HG03571 (cell line): Measurements from ENCODE around the gene TRIM7.
"Not testable (repeated sequence)": the region's sequence is repeated elsewhere in the genome, so short reads cannot be mapped to it uniquely, and the experiment has no call there.

Experiments
- ATAC-seq: cut with Tn5 transposase; IDR thresholded peaks from one replicate; pipeline ENCODE4 v1.9.1; 2021; ENCODE audit not compliant: unreplicated experiment

The TRIM7 gene

DNA sequence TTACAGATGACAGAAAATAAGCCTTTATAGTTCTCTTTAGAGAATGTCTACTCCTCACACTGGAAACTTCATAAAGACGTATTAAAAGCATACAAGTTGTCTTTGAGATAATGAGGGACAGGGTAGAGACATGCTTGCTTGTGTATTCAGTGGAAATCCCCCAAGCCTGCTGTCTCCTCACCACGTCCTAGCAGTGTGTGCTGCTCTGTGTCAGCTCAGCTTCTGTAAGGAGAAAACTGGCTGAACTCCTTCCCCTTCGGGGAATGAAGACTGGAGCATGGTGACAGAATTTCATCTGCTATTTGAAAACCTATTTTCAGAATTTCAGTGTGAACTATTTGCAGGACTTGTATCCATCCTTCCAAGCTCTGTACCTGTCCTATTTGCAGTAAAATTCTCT, 48.2 kb downstream of the TRIM7 start:
- ATAC-seq: no peak

- ATAC-seq: no peak
Measured at GRCh38 chr5:181153814-181154213, 51.2 kb downstream of the TRIM7 start.

- no peak for ATAC-seq
Measured at GRCh38 chr5:181152406-181152805, 52.6 kb downstream of the TRIM7 start.

DNA sequence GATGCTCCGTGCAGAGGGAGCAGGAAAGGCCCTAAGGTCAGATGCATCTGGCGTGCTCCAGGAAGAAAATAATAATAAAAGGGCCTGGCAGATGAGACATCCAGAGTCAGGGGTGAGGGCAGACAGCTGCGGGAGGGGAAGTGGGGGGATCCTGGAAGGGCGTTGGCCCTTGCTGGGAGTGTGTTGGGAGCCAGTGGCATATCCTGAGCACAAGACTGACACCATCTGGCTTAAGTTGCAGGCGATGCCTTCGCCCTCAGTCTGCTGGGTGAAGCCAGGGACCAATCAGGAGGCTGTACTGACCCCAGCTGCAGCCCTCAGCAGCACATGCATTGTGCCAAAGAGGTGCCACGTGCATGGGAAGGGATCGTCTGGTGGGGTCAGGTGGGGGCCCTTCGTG, 53.9 kb downstream of the TRIM7 start:
- no peak for ATAC-seq

DNA sequence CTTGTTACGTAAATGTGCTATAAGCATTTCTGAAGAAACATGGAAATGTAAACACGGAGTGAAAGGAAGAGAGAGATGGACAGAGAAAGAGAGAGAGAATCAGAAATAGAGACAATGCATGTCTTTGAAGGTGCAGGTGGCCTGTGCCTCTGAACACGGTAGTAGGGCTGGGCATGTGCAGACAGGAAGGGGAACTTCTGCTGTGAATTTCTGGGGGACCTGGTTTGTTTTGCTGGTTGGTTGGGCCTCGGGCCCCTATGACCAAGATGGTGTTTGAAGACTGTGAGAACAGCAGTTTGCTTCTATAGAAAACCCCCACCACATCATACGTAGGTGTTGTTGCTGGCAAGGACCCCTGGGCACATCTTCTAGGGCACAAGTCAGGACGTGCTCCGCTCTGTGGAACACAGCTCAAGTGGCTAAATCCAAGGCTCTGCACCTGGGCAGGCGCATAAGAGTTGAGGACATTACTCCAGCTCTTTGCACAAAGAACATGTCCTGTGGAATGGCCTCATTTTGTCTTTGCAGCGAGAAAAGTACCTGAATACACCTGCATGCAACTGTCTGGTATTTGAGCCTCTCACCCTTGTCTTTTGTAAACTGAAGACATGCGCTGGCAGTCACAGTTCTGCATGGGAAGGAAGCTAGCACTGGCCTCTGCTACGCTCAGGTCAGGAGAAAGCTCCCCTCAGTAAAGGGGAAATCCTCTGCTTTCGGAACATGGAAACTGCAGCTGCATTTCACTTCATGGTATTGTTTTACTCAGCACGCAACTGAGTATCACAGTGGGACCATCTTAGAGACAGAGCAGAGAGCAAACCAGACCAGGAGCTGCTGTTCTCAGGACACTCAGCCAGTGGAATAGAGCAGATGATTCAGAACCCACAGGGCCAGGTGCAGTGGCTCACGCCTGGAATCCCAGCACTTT, 54.9 kb downstream of the TRIM7 start:
- ATAC-seq: no peak

DNA sequence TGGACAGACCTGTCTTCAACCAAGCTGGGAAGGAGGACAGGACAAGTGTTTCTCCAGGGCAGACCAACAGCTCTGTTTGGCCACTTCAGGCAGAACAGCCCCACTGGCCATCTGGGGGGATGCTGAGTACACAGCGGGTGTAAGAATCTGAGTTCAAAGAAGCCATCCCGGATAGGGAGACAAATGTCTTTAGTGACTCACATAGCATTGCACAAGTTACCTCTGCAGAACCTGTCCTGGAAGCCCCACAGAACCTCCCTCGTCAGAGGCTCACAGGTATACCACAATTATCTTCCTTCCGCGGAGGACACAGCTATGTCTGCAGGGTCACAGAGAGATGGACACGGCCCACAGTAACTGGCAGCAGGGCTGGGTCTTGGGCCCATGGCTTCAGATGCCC, 55.6 kb downstream of the TRIM7 start:
- no peak for ATAC-seq

GRCh38 chr5:181146927-181147636, 57.9 kb downstream of the TRIM7 start, which contains the start of gene OR2V2:
Gene OR2V2, plus strand, starts transcription at chr5:181147586. Its CDS starts 7,357 bp downstream, at chr5:181154943.
- ATAC-seq: not testable (repeated sequence)

DNA sequence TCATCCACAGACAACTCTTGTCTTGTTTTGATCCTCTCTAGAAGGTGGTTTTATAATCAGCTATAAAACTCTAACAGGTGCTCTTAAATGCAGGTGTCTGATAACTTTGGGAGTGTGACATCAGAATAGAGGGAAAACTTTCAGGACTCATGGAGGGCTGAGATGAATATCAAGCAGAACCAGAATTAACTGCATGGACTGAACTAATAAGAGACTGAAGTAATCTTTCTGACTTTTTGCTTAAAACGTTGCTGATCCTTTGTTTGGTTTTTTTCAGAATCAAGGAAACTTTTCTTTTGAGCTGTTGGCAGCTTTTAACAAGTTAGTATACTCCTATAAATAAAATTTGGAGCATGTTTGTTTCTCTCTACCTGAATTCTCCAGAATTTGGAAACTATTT, 59.9 kb downstream of the TRIM7 start:
- ATAC-seq: no peak
